ENCODE measurements around the gene CISTR. TPM values are rescaled to one million over a fixed set of nuclear protein-coding genes. Genes with fewer than 3 reads are reported as not detected.

CISTR gene
- not detected in 2 replicates for total RNA-seq

DNA sequence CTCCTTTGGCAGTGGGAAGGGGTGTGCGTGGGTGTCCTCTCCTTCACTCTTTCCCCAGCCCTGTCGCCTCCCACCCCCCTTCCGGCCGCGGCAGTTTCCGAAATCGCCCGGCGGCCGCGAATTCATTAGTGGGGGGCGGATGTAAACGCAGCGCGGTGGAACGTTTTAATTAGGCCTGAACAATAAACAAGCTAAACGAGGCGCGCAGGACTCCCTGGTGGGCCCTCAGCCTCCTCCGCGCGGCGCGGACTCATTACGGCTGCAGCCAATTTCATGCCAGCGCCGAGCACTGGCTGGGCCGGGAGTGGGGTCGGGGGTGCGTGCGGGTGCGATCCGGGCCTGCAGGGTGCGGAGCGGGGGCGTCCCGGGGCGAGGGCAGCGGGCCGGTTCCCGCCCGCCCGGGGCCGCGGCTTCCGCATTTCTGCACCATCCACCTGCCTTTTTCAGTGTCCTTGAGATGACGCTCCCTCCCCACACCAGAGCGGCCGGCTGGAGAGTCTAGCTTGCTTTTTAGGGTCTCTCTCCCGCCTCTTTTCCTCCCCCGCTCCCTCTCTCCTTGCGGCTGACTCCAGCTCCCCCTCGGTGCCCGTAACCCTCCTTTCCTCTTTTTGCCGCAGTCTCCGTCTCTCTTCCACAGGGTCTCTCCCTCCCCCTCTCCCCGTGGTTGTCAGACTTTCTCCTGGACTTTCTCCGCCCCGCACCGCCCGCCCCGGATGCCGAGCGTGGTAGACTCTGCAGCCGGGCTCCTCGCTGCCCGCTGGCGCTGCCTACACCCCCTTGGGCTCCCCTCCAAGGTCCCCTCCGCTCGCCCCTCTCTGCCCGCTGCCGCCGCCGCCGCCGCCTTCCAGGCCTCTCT, at the start of gene CISTR:
CISTR (minus strand) TSS at position 644 of the 856 bp plus-strand sequence.

GRCh38 chr12:53727310-53728041, 24.3 kb downstream of the CISTR start, which contains the start of gene CALCOCO1:
Gene CALCOCO1, minus strand, starts transcription at chr12:53727452. Its CDS starts 2,210 bp downstream, at chr12:53725242.

Other genes starting within 250 kb of the CISTR start
- gene NPFF, start 244.5 kb downstream of the CISTR start, total RNA-seq = not detected in 2 replicates
- gene ATF7, start 125.6 kb downstream of the CISTR start, total RNA-seq = 24.3 TPM in 2 replicates
- gene ATP5MC2, start 75.9 kb downstream of the CISTR start, total RNA-seq = 120 and 127 TPM in 2 replicates
- 151 and 163 TPM in 2 replicates for gene CALCOCO1, start 24.5 kb downstream of the CISTR start, total RNA-seq
- not detected in 2 replicates for gene HOXC13, start 186.9 kb upstream of the CISTR start, total RNA-seq
- gene HOXC12, start 202.9 kb upstream of the CISTR start, total RNA-seq = not detected in 2 replicates
- gene HOXC11, start 221.1 kb upstream of the CISTR start, total RNA-seq = 1.3 and 1.4 TPM in 2 replicates
- gene HOTAIR, start 223.0 kb upstream of the CISTR start, total RNA-seq = 1.6 and 1.8 TPM in 2 replicates
- 12.4 and 14.1 TPM in 2 replicates for gene HOXC10, start 233.2 kb upstream of the CISTR start, total RNA-seq
- gene HOXC9, start 248.2 kb upstream of the CISTR start, total RNA-seq = 8.3 and 9.8 TPM in 2 replicates

Measured in articular chondrocyte of knee joint (primary cell).